NCI-H2196 (cell line): ENCODE data around the gene STX19.
"Not testable (repeated sequence)": the region's sequence is repeated elsewhere in the genome, so short reads cannot be mapped to it uniquely, and the experiment has no call there.

Source experiments
- DNase-seq: peaks from one replicate; lab custom pipeline; 2025; ENCODE audit not compliant: unreplicated experiment; lab: John Stamatoyannopoulos, UW

Gene STX19

DNA sequence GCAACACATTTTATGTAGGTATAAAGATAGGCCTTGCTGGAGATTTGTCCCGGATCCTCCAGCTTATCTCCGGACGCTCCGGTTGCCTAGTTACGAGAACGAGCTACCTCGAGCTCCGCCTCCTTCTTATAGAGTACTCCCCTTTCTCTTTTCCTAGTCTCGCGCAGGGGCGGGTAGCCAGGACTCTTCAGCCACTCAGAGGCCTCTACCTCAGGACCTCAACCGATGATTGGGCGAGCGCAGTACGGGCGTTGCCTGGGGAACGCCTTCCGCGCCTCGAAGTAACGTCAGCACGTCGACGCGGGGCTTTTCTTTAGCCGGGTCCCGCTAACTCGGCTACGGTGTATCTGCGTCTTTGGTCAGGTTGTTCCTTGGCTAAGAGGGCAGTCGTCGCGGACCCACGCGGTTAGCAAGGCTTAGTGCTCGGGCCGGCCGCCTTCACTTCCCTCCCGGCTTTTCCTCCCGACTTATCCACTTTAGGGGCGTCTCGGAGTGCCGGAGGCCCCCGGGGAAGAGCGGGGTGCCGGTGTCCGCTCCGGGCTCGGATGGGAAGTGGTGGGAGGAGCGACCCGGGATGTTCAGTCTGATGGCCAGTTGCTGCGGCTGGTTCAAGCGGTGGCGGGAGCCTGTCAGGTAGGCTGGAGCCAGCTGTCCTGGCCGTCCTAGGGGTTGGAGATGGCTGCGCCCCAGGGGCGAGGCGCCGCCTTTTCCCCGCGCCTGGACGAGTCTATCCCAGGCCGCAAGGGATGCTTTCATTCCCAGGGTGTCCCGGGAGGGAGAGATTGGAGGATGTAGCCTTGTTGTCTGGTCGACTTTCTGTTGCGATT, 48.3 kb downstream of the STX19 start, which contains the start of gene ARL13B:
ARL13B (plus strand) TSS at position 306 of the 827 bp plus-strand sequence; CDS start at position 575, 269 bp downstream.
- peak; percentile 100 for DNase-seq

DNA sequence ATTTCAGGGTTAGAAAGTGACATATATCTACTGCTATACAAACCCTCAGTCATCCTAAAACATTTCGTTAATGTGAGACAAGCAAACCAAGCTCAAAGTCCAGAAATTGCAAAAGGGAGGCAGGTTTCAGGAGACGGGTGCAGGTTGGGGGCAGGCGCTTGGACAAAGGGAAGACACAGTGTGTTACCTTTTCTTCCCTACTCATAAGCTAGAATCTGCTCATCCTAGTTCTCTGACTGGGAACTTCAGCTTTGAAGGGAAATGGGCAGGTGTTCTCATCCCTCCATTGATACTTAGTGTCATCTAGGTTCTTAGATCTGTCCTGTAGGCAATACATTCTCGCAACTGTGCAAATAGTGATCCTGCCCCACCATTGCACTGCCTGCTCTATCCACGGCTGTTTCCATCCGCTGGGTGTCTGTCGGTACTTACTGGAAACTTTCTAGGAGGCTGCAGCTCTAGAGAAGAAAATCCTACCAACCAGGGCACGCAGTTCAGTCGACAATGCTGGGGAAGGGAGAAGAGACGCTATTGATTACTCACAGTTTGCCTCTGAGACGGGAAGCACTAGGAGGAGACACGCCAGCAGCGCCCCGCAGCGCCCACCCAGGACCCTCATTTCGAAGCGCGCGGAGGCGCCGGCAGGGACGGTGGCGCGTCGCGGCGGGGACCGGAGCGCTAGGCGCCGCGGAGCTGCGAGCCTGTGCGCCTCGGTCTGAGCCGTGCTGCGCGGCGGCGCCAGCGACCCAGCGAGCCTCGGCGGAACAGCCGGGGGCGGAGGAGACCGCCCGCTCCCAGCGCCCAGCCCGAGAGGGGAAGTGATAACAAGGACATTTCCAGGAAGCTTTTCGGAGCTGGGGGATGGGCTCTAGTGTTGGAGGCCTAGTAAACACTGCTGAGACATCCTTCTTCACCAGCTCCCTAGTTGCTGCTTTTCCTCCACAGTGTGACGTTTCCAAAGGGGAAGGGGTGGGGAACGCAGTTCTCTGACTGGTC, 55.0 kb downstream of the STX19 start, which contains the start of gene PROS1:
PROS1 (minus strand) TSS at position 766 of the 996 bp plus-strand sequence; CDS start at position 619, 147 bp downstream.
- DNase-seq: peak; percentile 61

DNA sequence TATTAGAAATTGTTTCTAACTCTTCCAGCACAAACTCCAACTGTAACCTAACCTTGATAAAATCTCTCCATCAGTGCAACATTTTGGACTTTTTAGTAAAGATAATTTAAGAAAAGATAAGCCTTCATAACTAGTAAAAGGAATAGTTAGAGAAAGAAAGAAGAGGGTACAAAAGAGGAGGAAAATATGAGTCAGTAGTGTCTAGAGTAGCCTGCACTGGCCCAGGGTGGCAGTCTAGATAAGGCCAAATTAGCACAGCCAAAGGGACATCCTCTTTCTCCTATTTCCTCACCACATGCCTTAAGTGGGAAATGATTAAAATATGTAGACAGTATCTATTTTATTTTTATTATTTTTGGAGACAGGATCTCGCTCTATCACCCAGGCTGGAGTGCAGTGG, 58.4 kb downstream of the STX19 start:
- DNase-seq: no peak

DNA sequence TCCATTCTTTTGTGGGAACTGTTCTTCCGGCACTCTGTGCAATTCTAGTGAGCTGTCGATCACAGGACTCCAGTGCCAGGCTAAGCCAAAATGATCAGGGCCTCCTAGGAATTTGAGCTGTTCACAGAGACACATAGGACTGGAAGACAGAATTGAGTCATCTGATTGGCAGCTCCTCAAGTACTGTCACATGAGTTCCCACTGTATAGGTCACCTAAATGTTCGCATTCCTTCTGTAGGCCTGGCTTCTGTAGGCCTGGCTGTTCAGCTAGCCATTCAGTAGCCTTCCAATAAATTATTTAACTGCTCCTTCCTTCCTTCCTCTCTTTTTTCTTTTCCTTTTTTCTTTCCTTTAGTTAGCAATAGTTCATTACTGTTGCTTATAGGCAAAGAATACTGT, 59.0 kb downstream of the STX19 start:
- no peak for DNase-seq

DNA sequence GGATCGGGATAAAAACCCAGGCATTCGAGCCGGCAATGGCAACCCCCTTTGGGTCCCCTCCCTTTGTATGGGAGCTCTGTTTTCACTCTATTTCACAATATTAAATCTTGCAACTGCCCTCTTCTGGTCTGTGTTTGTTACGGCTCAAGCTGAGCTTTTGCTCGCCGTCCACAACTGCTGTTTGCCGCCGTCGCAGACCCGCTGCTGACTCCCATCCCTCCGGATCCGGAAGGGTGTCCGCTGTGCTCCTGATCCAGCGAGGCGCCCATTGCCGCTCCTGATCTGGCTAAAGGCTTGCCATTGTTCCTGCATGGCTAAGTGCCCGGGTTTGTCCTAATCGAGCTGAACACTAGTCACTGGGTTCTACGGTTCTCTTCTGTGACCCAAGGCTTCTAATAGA, 63.3 kb downstream of the STX19 start:
- not testable (repeated sequence) for DNase-seq
